Endothelial cell (in vitro differentiated cells): Measurements from ENCODE around the gene FIGN. TPM values are rescaled to one million over a fixed set of nuclear protein-coding genes. Genes with fewer than 3 reads are reported as not detected.

ENCODE experiments used
- DNase-seq: peaks from one replicate; pipeline ENCODE4 v3.0.0; 2021; ENCODE audit warnings: low spot score
- H3K27ac Mint-ChIP-seq: one replicate; pipeline ENCODE4 v1.8.0; 2021; ENCODE audit warnings: mixed read lengths, inconsistent platforms; ENCODE audit not compliant: unreplicated experiment
- H3K27me3 Mint-ChIP-seq: one replicate; pipeline ENCODE4 v1.8.0; 2021; ENCODE audit warnings: mild to moderate bottlenecking, moderate library complexity, mixed read lengths, inconsistent platforms; ENCODE audit not compliant: unreplicated experiment
- H3K36me3 Mint-ChIP-seq: one replicate; pipeline ENCODE4 v1.8.0; 2021; ENCODE audit warnings: mild to moderate bottlenecking, low read depth, mixed read lengths, inconsistent platforms; ENCODE audit not compliant: unreplicated experiment
- H3K4me1 Mint-ChIP-seq: one replicate; pipeline ENCODE4 v1.8.0; 2021; ENCODE audit warnings: mild to moderate bottlenecking, mixed read lengths, inconsistent platforms; ENCODE audit not compliant: unreplicated experiment
- H3K4me3 Mint-ChIP-seq: one replicate; pipeline ENCODE4 v1.8.0; 2021; ENCODE audit warnings: mild to moderate bottlenecking, mixed read lengths, inconsistent platforms; ENCODE audit not compliant: unreplicated experiment
- H3K9me3 Mint-ChIP-seq: one replicate; pipeline ENCODE4 v1.8.0; 2021; ENCODE audit warnings: mixed read lengths, inconsistent platforms; ENCODE audit not compliant: unreplicated experiment
- total RNA-seq: library from RNA; stranded (reverse); fragmentation: NEBNext Ultra II Directional; extraction: Animal tissue kit (Norgen Biotek cat#: 25700); gene quantifications from one replicate; pipeline ENCODE4 v1.2.1, GENCODE V29; 2021; ENCODE audit not compliant: unreplicated experiment
- TF ChIP-seq, protein P1 (sequence below): fragments of 200-600 bp; sonication (generic); IDR thresholded peaks from one replicate; pipeline ENCODE4 v1.5.0; 2021; ENCODE audit warnings: antibody characterized with exemption; ENCODE audit not compliant: unreplicated experiment

The FIGN gene
- total RNA-seq, 1 donor from 2014 or later, result 14.0 TPM

DNA sequence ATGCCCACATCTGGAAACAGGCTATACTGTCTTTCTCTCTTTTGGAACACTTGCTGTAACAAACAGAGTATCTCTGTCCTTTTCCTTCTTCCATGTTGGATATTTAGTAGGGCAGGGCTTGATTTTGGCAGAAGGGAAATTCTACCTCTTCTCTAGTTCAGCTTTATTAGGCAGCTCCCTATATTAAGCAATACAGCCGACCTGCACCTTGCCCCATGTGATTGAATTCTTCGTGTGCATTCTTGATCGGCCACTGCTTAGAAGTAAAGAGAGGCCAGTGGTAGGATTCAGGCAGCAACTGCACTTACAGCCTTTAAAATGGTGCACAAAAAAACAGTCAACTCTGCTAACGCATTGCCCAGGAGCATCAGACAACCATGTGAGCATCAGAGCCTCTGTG lies 31.3 kb upstream of the FIGN start:
- TF ChIP-seq, protein P1, sequence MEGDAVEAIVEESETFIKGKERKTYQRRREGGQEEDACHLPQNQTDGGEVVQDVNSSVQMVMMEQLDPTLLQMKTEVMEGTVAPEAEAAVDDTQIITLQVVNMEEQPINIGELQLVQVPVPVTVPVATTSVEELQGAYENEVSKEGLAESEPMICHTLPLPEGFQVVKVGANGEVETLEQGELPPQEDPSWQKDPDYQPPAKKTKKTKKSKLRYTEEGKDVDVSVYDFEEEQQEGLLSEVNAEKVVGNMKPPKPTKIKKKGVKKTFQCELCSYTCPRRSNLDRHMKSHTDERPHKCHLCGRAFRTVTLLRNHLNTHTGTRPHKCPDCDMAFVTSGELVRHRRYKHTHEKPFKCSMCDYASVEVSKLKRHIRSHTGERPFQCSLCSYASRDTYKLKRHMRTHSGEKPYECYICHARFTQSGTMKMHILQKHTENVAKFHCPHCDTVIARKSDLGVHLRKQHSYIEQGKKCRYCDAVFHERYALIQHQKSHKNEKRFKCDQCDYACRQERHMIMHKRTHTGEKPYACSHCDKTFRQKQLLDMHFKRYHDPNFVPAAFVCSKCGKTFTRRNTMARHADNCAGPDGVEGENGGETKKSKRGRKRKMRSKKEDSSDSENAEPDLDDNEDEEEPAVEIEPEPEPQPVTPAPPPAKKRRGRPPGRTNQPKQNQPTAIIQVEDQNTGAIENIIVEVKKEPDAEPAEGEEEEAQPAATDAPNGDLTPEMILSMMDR, result no peak
- no peaks in the 10 kb centered on the region for H3K27me3 Mint-ChIP-seq
- H3K36me3 Mint-ChIP-seq, result no peaks in the 10 kb centered on the region
- H3K4me1 Mint-ChIP-seq, result no peaks in the 10 kb centered on the region
- no peak overlapping the region for H3K4me3 Mint-ChIP-seq
- no peak for DNase-seq
- no peak overlapping the region for H3K27ac Mint-ChIP-seq
- H3K9me3 Mint-ChIP-seq, result no peaks in the 10 kb centered on the region

DNA sequence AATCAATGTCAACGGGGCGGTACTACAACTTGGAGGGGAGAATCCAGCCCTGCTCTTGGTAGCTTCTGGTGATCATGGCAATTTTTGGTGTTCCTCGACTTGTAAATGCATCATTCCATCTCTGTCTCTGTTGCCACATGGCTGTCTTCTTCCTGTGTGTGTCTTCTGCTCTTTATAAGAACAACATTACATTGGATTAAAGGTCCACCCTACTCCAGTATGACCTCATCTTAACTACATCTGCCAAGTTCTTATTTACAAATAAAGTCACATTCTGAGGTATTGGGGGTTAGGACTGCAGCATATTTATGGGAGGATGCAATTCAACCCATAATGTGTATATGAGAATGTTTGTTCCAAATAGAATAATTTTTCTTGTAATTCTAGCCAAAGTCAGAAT lies 28.8 kb upstream of the FIGN start:
- H3K9me3 Mint-ChIP-seq, result no peaks in the 10 kb centered on the region
- no peak for DNase-seq
- TF ChIP-seq, protein P1, result no peak

DNA sequence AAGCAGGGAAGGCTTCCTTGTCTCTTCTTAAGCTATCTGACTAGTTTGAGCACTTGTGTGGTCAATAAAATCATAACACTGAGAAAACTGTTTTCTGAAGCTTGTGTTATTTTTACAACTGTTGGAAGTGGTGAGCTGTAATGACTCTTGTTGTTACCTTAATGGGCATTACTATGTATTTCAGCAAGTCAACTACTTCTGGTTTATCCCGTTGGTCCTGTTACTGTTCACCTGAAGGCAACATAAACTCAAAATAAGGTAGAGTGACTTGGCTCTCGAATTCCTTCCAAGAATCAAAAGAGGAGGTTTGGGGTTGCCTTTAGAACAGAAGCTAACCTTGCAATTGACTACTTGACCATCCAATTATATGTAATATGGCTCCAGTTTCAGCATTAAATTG lies 23.2 kb upstream of the FIGN start:
- H3K9me3 Mint-ChIP-seq, result no peaks in the 10 kb centered on the region
- no peaks in the 10 kb centered on the region for H3K36me3 Mint-ChIP-seq
- H3K4me3 Mint-ChIP-seq, result no peak overlapping the region
- TF ChIP-seq, protein P1, result no peak
- H3K4me1 Mint-ChIP-seq, result no peaks in the 10 kb centered on the region
- no peak overlapping the region for H3K27ac Mint-ChIP-seq
- no peaks in the 10 kb centered on the region for H3K27me3 Mint-ChIP-seq
- DNase-seq, result no peak

More for the DNA sequence above, 28.8 kb upstream of the FIGN start:
- H3K27me3 Mint-ChIP-seq, result no peaks in the 10 kb centered on the region
- H3K36me3 Mint-ChIP-seq, result no peaks in the 10 kb centered on the region
- no peak overlapping the region for H3K4me3 Mint-ChIP-seq
- H3K4me1 Mint-ChIP-seq, result no peaks in the 10 kb centered on the region
- no peak overlapping the region for H3K27ac Mint-ChIP-seq

DNA sequence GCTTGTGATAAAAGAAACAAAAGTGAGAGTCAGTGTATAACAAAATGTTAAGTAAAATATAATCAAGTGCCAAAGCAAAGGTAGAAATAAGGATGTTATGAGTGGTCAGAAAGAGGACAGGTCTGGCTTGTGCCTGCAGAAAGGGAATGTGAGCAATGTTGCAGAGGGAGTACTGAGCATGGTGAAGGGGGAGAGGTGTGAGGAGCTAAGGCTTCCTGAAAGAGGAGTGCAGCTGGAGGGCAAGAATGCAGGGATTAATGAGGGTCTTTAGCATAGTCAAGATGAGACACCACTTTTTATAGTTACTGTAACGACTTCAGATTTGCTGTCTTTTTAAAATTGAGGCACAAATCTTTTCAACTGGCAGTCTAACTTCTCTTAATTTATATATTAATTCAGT lies 22.0 kb upstream of the FIGN start:
- DNase-seq, result no peak
- Mint-ChIP-seq H3K4me3 (no peak overlapping the region), H3K9me3 (no peaks in the 10 kb centered on the region), H3K27ac (no peak overlapping the region), H3K4me1 (no peaks in the 10 kb centered on the region), H3K27me3 (no peaks in the 10 kb centered on the region), H3K36me3 (no peaks in the 10 kb centered on the region)
- TF ChIP-seq, protein P1, result no peak

DNA sequence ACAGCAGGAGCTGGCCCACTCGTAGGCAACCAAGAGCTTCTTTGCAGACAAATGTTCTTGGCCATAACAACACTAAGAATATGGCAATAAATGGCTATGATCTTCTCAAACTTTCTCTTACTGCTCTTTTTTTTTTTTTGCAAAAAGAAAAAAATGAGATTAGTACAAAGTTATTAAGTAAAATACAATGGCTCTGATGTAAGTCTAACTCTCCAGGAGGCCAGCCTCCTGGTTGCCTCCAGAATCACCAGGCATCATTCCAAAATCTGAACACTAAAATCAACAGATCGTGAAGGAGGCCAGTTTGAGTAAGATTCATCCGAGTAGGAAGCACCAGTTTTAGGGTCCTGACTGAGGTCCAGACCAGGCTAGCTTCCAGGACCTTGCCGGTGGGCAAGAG lies 20.8 kb upstream of the FIGN start:
- H3K9me3 Mint-ChIP-seq, result no peaks in the 10 kb centered on the region
- H3K27ac Mint-ChIP-seq, result no peak overlapping the region
- TF ChIP-seq, protein P1, result no peak
- H3K36me3 Mint-ChIP-seq, result no peaks in the 10 kb centered on the region
- no peaks in the 10 kb centered on the region for H3K27me3 Mint-ChIP-seq
- no peak overlapping the region for H3K4me3 Mint-ChIP-seq
- DNase-seq, result no peak
- no peaks in the 10 kb centered on the region for H3K4me1 Mint-ChIP-seq
